Measurements from ENCODE around the gene CDH23.

DNA sequence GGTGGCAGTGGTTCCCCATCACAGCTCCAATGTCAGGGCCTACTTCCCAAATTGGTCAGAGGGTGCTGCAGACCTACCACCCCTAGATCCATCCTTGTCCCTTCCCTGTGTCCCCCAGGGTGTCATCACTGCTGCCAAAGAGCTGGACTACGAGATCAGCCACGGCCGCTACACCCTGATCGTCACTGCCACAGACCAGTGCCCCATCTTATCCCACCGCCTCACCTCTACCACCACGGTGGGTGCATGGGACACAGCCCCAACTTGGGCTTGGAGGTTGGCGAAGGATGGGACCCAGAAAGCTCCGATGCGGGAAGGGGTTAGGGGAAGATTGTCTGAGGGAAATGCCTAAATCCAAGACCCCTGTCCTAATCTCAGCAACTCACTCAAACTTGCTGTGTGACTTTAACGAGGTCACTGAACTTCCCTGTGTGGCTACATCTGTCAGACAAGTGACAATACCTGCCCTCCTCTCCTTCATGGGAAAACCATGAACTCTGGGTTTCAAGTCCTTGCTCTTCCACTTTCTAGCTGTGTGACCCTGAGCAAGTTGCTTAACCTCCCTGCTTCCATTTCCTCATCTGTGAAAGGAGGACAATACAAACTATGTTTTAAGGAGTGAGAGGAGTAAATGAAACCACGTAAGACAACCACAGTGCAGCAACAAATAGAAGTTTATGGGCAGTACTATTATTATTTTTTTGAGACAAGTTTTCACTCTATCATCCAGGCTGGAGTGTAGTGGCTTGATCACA, 381.5 kb downstream of the CDH23 start:
- TF ChIP-seq, protein P1, sequence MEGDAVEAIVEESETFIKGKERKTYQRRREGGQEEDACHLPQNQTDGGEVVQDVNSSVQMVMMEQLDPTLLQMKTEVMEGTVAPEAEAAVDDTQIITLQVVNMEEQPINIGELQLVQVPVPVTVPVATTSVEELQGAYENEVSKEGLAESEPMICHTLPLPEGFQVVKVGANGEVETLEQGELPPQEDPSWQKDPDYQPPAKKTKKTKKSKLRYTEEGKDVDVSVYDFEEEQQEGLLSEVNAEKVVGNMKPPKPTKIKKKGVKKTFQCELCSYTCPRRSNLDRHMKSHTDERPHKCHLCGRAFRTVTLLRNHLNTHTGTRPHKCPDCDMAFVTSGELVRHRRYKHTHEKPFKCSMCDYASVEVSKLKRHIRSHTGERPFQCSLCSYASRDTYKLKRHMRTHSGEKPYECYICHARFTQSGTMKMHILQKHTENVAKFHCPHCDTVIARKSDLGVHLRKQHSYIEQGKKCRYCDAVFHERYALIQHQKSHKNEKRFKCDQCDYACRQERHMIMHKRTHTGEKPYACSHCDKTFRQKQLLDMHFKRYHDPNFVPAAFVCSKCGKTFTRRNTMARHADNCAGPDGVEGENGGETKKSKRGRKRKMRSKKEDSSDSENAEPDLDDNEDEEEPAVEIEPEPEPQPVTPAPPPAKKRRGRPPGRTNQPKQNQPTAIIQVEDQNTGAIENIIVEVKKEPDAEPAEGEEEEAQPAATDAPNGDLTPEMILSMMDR (IDR thresholded peaks at IDR 0.05), result no peak
- TF ChIP-seq POLR2A (IDR thresholded peaks at IDR 0.05) (no peak), POLR2AphosphoS5 (IDR thresholded peaks at IDR 0.05) (no peak), EP300 (IDR thresholded peaks at IDR 0.05; ENCODE audit: low read depth) (no peak)

Measured in transverse colon (tissue), 4 donors.